ENCODE results near the gene ZNF429.
"Not testable (repeated sequence)": the region's sequence is repeated elsewhere in the genome, so short reads cannot be mapped to it uniquely, and the experiment has no call there.

The ZNF429 gene

DNA sequence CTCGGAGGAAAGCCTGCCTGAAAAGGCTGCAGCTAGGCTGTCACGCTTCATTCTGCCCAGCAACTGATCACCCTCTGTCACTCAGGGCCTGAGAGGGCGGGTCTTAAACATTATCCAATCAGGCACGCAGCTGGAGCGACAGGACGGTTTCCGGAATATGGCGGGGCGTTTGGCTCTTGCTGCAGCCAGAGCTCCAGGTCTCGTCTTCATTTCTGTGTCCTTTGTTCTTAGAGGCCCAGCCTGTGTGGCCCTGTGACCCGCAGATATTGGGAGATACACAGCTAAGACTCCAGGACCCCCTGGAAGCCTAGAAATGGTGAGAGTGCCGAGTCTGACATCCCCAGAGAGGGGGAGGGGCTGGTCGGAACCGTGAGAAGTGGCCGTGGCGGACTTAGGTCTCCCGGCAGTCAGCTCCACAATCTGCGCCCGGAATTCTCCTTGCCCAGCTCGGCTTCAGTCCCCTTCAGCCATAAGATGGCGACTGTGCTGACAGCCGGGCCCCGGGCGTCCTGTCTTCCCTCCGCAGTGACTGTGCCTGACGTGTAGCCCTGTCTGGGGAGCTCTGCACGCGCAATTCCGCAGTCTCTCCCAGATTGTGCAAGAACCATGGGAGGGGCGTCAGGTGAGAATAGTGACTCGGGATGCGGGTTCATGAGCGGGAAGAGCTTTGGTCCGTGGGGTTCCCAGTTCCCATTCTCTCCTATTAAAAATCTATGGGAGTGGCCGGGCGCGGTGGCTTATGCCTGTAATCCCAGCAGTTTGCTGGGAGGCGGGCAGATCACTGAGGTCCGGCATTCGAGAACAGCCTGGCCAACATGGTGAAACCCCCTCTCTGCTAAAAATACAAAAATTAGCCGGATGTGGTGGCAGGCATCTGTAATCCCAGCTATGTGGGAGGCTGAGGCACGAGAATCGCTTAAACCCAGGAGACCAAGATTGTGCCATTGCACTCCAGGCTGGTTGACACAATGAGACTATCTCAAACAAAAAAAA, at the start of gene ZNF429:
TSS of gene ZNF429 (plus strand) at position 144 of the 993 bp plus-strand sequence. CDS start at position 314, 170 bp downstream.
- peak; percentile 94 for DNase-seq (ENCODE audit: low spot score)

DNA sequence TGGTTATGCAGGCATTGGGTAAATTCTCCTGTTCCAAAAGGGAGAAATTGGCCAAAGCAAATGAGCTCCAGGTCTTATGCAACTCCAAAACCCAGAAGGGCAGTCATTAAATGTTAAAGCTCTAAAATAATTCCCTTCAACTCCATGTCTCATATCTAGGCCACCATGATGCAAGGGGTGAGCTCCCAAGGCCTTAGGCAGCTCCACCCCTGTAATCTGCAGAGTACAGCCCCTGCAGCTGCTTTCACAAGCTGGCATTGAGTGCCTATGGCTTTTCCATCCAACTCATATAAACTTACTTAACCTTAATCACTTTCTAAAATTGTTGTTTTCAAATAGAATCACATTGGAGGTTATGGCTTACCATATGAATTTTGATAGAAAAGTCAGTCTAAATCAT, 44.7 kb upstream of the ZNF429 start:
- no peak for DNase-seq (ENCODE audit: low spot score)

DNA sequence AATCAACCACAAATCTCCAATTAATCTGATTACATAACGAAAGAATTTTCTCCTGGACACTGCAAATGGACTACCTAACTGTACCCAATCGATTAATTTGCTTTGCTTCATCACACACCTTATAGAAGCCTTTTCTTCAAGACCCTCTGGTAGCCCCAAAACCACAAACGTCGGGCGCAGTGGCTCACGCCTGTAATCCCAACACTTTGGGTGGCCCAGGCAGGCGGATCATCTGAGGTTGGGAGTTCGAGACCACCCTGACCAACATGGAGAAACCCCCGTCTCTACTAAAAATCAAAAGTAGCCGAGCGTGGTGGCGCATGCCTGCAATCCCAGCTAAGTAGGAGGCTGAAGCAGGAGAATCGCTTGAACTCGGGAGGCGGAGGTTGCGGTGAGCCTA, 42.9 kb upstream of the ZNF429 start:
- no peak for DNase-seq (ENCODE audit: low spot score)

DNA sequence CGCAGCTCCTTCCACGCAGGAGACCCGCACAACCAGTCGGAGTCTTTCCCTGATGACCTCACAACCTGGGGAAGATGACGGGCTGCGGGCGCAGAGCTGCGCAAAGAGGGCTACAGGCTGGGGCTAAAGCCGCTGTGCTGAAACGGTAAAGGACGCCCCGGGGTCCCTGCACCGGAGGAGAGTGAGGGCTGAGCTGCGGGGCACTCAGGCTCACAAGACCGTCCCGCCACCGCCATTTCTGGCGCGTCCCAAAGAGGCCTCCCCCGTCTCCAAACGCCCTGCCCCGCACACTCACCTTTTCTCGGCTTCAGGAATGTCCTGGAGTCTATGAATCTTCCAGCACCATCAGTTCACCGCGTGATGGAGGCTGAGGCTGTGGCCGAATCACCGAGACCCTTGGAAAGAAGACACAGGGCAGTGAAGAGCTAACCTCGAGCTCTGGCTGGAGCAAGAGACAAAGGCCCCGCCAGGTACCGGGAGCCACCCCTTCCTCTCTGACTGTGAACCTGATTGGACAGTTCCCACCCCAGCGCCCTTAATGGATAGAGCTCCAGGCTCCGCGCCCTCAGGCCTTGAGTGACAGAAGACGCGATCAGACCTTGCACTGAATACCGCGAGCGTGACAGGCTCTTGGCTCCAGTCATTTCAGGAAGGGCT, 41.8 kb upstream of the ZNF429 start:
- no peak for DNase-seq (ENCODE audit: low spot score)

DNA sequence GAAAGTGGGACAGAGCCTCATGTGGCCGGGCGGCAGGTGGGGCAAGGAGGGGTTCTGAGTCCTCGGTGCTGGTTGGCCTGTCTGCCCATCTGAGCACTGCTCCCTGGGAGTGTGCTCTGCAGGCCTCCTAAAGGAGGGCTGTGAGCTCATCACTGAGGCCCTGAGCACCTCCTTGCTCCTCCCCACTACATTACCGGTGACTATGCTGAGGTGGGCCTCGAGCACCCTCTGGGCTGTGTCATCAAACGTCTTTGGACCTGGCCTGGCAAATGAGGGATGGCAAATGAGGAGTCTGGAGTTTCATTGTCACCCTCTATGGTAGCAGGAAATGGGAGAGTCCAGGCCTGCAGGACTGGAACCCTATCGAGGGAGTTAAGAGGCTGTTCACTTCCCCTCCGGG, 38.8 kb upstream of the ZNF429 start:
- no peak for DNase-seq (ENCODE audit: low spot score)

DNA sequence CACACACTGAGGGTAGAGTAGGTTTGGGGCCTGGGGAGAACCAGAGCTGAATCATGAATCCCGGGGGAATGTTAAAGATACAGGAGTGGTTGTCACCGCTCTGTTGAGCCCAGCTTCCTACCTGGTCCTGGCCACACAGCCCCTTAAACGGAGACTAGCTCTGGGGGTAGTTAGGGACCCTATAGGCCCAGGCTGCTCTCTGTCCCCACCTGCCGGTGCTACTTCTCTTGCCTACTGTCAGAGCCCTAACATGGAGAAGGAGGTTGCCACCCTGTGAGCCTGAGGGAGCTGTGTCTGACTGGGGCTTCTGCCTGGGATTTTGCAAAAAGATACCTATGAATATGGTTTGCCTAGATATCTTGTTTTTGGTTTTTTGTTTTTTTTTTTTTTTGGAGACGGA, 36.6 kb upstream of the ZNF429 start:
- DNase-seq (ENCODE audit: low spot score), result no peak

DNA sequence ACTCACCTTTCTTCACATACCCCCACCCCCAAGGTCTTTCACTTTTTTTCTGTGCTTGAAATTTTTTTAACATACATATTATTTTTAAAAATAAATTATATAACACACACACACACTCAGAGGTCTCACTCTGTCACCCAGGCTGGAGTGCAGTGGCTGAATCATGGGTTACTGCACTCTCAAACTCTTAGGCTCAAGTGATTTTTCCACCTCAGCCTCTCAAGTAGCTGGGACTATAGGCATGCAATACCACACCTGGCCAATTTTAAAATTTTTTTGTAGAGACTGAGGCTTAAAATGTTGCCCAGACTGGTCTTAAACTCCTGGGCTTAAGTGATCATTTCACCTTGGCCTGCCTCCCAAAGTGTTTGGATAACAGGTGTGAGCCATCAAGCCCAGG, 32.9 kb upstream of the ZNF429 start:
- DNase-seq (ENCODE audit: low spot score), result no peak

DNA sequence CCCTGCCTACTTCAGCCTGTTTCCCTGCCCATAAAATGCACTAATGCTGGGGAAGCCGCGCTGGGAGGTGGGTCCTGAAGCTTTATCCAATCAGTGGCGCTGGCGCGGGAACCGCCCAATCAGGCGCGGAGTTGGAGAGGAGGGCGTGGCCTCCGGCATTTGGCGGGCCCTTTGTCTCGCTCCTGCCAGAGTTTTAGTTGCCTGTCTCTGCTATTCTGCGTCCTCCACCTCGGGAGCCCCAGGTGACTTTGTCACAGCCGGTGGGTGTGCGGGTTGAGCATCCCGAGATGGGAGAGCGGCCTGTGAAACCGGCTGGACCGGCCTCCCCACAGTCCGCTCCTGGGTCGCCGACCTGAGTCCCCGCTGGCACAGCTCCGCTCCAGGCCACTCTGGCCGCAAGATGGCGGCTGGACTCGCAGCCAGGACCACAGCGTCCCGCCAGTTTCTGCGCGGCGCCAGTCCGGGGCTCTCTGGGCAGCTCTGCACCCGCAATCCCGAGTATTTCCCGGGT, 30.7 kb upstream of the ZNF429 start:
- DNase-seq (ENCODE audit: low spot score), result peak; percentile 70

DNA sequence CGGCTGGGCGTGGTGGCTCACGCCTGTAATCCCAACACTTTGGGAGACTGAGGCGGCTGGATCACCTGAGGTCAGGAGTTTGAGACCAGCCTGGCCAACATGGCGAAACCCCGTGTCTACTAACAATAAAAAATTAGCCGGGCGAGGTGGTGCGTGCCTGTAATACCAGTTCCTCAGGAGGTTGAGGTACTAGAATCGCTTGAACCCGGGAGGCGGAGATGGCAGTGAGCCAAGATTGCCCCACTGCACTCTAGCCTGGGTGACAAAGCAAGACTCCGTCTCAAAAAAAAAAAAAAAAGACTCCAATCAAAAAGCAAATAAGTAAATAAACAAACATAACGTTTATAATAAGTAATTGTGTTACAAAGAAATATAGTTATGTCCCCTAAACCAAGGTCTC, 23.0 kb upstream of the ZNF429 start:
- not testable (repeated sequence) for DNase-seq (ENCODE audit: low spot score)

DNA sequence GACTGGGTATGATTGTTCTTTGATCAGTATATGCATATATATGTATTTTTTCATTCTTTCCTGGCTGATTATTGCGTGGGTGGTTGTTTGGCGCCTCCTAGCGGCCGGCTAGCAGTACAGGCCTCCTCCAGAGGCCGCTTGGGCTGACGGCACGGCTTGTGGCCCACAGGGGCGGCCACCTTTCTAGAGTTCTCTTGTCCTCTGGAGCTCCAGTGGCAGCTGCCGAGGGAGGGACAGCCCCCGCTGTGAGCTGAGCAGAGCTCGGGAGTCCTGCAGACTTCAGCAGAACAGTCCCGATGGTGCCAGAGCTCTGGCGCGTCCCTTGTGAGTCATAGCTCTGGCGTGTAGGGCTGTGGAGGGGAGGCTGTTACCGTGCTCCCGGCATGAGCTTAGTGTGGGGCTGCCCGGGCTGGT, 22.5 kb upstream of the ZNF429 start:
- peak; percentile 72 for DNase-seq (ENCODE audit: low spot score)

DNA sequence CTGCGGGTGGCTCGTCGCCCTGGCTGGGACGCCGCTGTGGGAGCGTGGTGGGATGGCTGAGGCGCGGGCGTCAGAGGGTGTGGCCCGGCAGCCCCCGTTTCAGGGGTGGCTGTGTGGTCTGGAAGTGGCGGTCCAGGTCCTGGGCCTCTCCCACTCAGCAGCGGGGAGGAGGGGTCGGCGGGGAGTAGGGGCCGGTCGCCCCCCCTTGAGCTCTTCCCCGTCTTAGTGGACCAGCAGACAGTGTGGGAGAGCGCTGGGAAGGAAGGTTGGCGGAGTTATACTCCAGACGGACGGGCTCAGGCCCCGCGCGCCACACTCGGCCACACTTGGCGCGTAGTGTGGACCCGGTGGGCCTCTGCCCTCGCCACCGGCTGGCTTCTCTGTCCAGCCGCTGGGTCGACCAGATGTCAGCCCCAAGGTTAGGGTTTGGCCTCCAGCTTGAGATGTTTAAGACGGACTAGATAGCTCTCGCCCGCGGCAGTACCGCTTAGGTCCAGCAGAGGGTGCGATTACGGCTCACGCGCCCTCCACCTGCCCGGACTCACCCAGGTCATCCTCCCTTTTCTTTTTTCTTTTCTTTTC, 21.7 kb upstream of the ZNF429 start:
- peak; percentile 70 for DNase-seq (ENCODE audit: low spot score)

DNA sequence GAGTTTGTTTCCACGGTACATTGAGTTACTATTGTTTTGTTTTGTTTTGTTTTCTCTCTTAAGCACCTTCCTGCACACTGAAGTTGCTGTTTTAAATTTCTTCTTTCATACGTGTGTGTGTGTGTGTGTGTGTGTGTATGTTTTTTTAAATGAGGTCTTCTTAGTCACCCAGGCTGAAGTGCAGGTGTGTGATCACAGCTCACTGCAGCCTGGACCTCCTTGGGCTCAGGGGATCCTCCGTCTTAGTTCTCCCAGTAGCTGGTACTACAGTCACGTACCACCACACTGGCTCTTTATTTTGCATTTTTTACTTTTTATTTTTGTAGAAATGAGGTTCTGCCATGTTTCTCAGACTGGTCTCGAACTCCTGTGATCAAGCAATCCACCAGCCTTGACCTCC, 20.8 kb upstream of the ZNF429 start:
- no peak for DNase-seq (ENCODE audit: low spot score)

DNA sequence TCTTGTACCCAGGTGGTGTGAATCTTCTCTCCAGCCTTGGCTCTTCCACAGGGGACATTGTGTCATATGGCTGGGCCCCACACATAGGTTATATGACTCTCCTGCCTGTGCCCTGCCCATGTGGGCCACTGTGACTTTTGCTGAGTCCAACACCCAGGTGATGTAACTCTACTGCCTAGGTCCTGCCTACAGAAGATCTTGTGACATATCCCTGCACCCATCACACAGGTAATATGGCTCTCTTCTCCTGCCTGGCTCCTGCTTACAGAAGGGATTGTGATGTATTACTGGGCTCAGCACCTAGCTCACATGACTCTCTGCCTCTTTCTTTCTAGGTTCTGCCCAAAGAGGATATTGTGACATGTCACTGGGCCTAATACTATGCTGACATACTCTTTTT, 19.5 kb upstream of the ZNF429 start:
- DNase-seq (ENCODE audit: low spot score), result no peak

DNA sequence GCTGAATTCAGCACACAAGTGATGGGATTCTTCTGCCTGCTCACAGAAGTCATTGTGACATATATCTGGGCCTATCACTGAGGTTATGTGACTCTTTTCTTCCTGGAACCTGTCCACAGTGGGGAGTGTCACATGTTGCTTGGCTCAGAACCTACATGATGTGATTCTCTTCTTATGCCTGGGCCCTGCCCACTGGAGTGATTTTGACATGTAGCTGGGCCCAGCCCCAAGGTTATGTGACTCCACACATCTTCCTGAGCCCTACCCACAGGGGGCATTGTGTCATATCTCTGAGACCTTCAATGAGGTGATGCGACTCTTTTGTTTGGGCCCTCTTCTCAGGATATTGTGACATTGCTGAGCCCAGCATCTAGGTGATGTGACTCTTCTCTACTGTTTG, 17.4 kb upstream of the ZNF429 start:
- DNase-seq (ENCODE audit: low spot score), result no peak

DNA sequence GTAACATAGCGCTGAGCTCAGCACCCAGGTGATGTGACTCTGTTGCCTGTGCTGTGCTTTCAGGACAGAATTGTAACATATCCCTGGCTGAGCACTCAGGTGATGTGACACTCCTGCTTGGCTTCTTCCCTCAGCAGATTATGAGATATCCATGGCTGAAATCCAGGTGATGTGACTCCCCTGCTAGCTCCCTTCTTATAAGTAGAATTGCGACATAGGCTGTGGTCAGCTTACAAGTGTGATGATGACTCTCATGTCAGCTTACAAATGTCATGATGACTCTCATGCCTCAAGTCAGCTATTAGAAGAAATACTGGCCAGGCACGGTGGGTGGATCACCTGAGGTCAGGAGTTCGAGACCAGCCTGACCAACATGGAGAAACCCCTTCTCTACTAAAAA, 14.3 kb upstream of the ZNF429 start:
- DNase-seq (ENCODE audit: low spot score), result no peak

DNA sequence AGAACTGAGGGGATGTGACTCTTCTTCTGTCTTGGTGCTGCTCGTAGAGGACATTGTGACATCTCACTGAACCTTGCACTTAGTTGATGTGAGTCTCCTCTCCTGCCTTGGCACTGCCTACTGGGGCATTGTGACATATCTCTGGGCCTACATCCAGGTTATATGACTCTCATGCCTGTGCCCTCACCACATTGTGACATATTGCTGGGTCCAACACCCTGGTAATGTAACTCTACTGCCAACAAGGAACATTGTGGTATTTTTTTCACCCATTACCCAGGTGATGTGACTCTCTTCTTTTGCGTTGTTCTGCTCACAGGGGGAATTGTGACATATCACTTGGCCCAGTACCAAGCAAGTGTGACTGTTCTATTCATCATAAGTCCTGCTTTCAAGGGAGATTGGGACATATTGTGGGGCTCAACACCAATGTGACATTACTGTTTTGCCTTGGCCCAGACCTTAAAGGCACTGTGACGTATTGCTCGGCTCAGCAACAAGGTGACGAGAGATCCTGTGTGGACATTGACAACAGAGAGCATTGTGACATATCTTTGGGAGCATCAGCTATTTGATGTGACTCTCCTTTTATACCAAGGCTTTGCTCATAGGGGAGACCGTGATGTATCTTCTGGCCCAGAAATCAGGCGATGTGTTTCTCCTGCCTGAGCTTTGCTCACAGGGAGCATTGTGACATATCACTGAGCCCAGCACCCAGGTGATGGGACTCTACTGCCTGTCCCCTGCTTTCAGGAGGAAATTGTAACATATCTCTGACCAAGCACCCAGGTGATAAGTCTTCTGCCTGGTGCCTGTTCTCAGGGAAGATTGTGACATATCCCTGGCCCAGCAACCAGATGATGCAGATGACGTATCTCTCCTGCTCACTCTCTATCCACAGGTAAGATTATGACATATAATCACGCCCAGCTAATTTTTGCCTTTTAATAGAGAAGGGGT, 12.2 kb upstream of the ZNF429 start:
- DNase-seq (ENCODE audit: low spot score), result no peak

DNA sequence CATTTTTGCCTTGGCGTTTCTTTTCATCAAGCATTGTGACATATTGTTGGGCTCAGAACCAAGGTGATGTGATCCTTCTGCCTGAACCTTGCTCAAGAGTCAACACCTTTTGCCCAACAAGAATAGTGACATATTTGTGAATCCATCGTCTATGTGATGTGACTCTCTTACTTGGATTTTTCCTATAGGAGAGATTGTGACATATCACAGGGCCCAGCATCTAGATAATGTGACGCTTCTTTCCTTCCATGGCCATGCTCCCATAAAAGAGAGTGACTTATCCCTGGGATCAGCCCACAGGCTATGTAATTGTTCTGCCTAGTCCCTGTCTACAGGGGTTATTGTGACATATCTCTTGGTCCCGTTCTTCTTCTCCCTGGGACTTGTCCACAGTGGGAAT, 8.5 kb upstream of the ZNF429 start:
- DNase-seq (ENCODE audit: low spot score), result no peak

DNA sequence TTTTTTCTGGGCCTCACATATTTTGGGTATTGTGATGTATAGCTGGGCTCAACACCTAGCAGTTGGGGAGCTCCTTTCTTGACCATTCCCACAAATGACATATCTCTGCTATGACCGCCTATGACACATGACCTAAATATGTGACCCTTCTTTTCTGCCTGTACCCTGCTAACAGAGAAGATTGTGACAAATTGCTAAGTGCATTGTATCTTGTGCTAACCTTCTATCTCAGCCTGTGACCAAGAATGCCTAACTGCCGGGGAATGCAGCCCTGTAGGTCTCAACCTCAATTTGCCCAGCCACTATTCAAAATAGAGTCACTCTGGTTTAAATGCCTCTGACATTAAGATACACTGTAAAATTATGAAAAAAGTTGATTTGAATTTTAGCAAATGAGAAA, 6.8 kb upstream of the ZNF429 start:
- no peak for DNase-seq (ENCODE audit: low spot score)

DNA sequence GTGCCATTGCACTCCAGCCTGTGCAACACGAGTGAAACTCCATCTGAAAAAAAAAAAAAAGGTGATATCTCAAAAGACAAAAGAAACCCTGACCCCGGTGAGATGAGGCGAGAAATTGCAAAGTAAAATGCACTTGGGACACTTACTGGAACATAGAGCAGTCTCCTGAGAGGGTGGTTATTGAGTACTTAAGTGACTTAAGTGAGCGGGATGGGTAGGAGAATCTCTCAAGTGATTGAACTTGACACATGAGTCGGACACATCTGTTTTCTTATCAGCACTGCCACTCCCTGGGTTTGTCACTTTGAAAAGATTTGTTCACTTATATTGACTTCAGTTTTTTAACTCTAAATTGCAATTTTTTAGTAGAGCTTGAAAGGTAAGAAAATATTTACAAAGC, 2.8 kb downstream of the ZNF429 start:
- no peak for DNase-seq (ENCODE audit: low spot score)

DNA sequence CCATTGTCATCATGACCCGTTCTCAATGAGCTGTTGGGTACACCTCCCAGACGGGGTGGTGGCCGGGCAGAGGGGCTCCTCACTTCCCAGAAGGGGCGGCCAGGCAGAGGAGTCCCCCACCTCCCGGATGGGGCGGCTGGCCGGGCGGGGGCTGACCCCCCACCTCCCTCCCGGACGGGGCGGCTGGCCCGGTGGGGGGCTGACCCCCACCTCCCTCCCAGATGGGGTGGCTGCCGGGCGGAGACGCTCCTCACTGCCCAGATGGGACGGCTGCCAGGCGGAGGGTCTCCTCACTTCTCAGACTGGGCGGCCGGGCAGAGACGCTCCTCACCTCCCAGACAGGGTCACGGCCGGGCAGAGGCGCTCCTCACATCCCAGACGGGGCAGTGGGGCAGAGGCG, 5.7 kb downstream of the ZNF429 start:
- DNase-seq (ENCODE audit: low spot score), result not testable (repeated sequence)

DNA sequence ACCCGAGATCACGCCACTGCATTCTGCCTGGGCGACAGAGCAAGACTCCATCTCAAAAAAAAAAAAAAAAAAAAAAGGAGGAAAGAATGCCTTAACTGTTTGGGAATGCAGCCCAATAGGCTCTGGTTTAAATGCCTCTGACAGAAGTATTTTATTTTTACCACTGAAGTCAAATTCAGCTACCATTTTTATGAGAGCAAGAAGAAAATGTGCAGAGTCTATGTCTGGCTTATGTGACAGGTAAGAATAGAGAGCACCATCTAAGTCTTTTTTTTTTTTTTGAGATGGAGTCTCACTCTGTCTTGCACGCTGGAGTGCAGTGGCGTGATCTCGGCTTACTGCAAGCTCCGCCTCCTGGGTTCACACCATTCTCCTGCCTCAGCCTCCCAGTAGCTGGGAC, 7.2 kb downstream of the ZNF429 start:
- DNase-seq (ENCODE audit: low spot score), result not testable (repeated sequence)

DNA sequence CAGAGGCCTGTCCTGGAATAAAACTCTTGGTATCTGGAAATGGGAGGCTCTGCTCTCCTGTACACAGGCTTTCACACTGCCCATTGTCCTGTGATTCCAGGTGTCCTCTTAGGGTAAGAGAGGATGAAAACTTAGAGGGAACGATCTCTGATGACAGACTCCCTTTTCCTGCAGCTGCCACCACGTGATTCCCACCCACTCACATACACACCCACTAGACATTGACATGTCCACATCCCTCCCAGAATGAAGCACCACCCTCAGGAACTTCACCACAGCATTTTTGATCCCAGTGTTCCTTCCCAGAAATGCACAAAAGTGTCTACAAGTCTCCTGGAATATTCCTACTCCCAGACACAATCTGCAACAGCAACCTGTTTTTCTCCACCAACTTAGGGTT, 8.2 kb downstream of the ZNF429 start:
- no peak for DNase-seq (ENCODE audit: low spot score)
